Spleen (tissue), 11 donors: ENCODE data around the gene CALCOCO1. TPM values are rescaled to one million over a fixed set of nuclear protein-coding genes. Genes with fewer than 3 reads are reported as not detected.

Experiments
- DNase-seq: peaks from one replicate; pipeline ENCODE4 v3.0.0-alpha.2; 2020
- H3K27ac ChIP-seq, 8 donors: fragments of 200-600 bp; sonication (generic) in 7 of 8; 1 replicate in 4 of 8; 2 replicates in 4 of 8; pipeline versions ENCODE4 v1.5.0 to v1.8.0; 2016 to 2021; ENCODE audit warnings: inconsistent platforms in 4 of 8, mild to moderate bottlenecking in 4 of 8, moderate library complexity in 1 of 8
- H3K27me3 ChIP-seq, 7 donors: fragments of 200-600 bp; sonication (generic) in 6 of 7; replicated peaks in 1 of 7; 1 replicate in 4 of 7; 2 replicates in 3 of 7; pipeline versions ENCODE4 v1.5.0 to v1.8.0; 2016 to 2021; ENCODE audit warnings: inconsistent platforms in 3 of 7, mild to moderate bottlenecking in 1 of 7
- H3K36me3 ChIP-seq, 6 donors: fragments of 200-600 bp; sonication (generic) in 5 of 6; 1 replicate in 4 of 6; 2 replicates in 2 of 6; pipeline versions ENCODE4 v1.5.0 to v1.8.0; 2016 to 2021; ENCODE audit warnings: inconsistent platforms in 2 of 6
- H3K4me1 ChIP-seq, 6 donors: fragments of 200-600 bp; sonication (generic) in 5 of 6; 1 replicate in 3 of 6; 2 replicates in 3 of 6; pipeline versions ENCODE4 v1.5.0 to v1.8.0; 2016 to 2021; ENCODE audit warnings: inconsistent platforms in 3 of 6
- H3K4me3 ChIP-seq, 8 donors: fragments of 200-600 bp; sonication (generic) in 7 of 8; 1 replicate in 4 of 8; 2 replicates in 4 of 8; pipeline versions ENCODE4 v1.5.0 to v1.8.0; 2016 to 2021; ENCODE audit warnings: inconsistent platforms in 4 of 8, mild to moderate bottlenecking in 4 of 8, moderate library complexity in 2 of 8
- H3K9me3 ChIP-seq, 8 donors: fragments of 200-600 bp; sonication (generic) in 7 of 8; 1 replicate in 4 of 8; 2 replicates in 4 of 8; pipeline versions ENCODE4 v1.5.0 to v1.8.0; 2016 to 2021; ENCODE audit warnings: inconsistent platforms in 4 of 8
- POLR2A ChIP-seq, 3 donors: fragments of 450-650 bp; IDR thresholded peaks; one replicate each; pipeline ENCODE4 v1.5.1; 2017; ENCODE audit warnings: antibody characterized with exemption in 3 of 3, mild to moderate bottlenecking in 1 of 3
- POLR2AphosphoS5 ChIP-seq, 3 donors: sonication (generic); formaldehyde crosslinking; IDR thresholded peaks; one replicate each; pipeline ENCODE4 v1.5.1; 2017; ENCODE audit warnings: antibody characterized with exemption in 3 of 3
- WGBS, 5 donors: extraction: QIAGEN DNeasy Blood & Tissue Kit in 3 of 5; methylation state at CpG; one replicate each; pipeline versions ENCODE4 v1.1.5 to v1.1.7; 2013 to 2018; 5-methylcytosine and 5-hydroxymethylcytosine counted together
- intact Hi-C: fragments of 100-400 bp; cut with DNase I; formaldehyde crosslinking; loops from one replicate; pipeline ENCODE4 v1.15.0; 2023; ENCODE audit warnings: low total_unique reads
- polyA plus RNA-seq, 3 donors: library from polyadenylated mRNA; stranded (reverse); fragments of 200-250 nt; gene quantifications; one replicate each; pipeline ENCODE4 v1.2.1, GENCODE V29; 2013
- total RNA-seq, 7 donors: library from RNA; depleted of rRNA in 3 of 7; stranded (reverse); fragments of >200 nt in 3 of 7; fragmentation: NEBNext Ultra II Directional in 4 of 7; extraction: Animal tissue kit (Norgen Biotek cat#: 25700) in 4 of 7; gene quantifications; one replicate each; pipeline versions ENCODE4 v1.1.0 to v1.2.1, GENCODE V29; 2016 to 2021
- TF ChIP-seq, protein P1 (sequence below), 11 experiments: fragments of 200-600 bp in 7 of 11; fragments of 450-650 bp in 4 of 11; sonication (generic) in 4 of 11; IDR thresholded peaks in 8 of 11; conservative IDR thresholded peaks in 3 of 11; 1 replicate in 7 of 11; 2 replicates in 4 of 11; pipeline versions ENCODE4 v1.4.0 to v1.8.0; 2016 to 2021; ENCODE audit warnings: antibody characterized with exemption in 11 of 11, inconsistent platforms in 4 of 11, mild to moderate bottlenecking in 1 of 11
- donor health status: healthy with polysubstance abuse.
- donor health status: DM: no; HTN: no; CAD: no; lungs with moderate emphysema.
- donor health status: DM: no; HTN: no; CAD: no.
- donor health status: Bipolar disorder and iron deficiency.
- donor health status: healthy.
- donor health status: DM: no; HTN: no; CAD: no.
- donor health status: DM: yes; HTN: yes; CAD: no.

The CALCOCO1 gene
- total and polyA plus RNA-seq, 10 donors: 31.0 to 186 (median 120) TPM

DNA sequence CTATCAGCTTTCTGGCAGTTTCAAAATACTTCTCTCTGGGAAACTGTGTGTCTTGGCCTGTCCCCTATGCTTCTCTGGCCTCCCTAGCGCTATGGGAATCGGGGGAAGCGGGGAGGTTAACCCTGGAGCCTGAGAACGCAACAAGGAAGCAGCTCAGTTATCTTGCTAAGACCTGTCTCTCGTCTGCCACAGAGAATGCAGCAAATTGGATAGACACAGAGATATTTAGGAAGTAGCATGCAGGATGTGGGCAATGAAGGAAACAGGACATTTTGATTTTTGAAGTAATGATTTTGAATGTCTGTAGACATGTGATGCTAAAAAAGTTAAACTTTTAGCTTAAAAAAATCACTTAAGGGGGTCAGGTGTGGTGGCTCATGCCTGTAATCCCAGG, 6.6 kb upstream of the CALCOCO1 start:
- H3K4me1 ChIP-seq: peaks cover 6 to 10% (median 8%) of the 10 kb centered on the region in 6 donors
- no peak overlapping the region for H3K4me3 ChIP-seq
- no peak overlapping the region for H3K27ac ChIP-seq
- intact Hi-C loops: no loop called here
- H3K36me3 ChIP-seq: no peaks in the 10 kb centered on the region
- H3K9me3 ChIP-seq: no peaks in the 10 kb centered on the region
- DNase-seq: no peak
- 14 to 34% (median 27%) methylated on average over 5 of the region's 5 CpGs for WGBS, 5 donors
- peaks cover 0 to 45% (median 20%) of the 10 kb centered on the region in 7 donors for H3K27me3 ChIP-seq
- TF ChIP-seq POLR2AphosphoS5 (IDR thresholded peaks at IDR 0.05): no peak
- TF ChIP-seq, protein P1, sequence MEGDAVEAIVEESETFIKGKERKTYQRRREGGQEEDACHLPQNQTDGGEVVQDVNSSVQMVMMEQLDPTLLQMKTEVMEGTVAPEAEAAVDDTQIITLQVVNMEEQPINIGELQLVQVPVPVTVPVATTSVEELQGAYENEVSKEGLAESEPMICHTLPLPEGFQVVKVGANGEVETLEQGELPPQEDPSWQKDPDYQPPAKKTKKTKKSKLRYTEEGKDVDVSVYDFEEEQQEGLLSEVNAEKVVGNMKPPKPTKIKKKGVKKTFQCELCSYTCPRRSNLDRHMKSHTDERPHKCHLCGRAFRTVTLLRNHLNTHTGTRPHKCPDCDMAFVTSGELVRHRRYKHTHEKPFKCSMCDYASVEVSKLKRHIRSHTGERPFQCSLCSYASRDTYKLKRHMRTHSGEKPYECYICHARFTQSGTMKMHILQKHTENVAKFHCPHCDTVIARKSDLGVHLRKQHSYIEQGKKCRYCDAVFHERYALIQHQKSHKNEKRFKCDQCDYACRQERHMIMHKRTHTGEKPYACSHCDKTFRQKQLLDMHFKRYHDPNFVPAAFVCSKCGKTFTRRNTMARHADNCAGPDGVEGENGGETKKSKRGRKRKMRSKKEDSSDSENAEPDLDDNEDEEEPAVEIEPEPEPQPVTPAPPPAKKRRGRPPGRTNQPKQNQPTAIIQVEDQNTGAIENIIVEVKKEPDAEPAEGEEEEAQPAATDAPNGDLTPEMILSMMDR (IDR thresholded peaks at IDR 0.05 in 8 of 11, conservative IDR thresholded peaks at IDR 0.05 in 3 of 11): no peak
- no peak for TF ChIP-seq POLR2A (IDR thresholded peaks at IDR 0.05)

DNA sequence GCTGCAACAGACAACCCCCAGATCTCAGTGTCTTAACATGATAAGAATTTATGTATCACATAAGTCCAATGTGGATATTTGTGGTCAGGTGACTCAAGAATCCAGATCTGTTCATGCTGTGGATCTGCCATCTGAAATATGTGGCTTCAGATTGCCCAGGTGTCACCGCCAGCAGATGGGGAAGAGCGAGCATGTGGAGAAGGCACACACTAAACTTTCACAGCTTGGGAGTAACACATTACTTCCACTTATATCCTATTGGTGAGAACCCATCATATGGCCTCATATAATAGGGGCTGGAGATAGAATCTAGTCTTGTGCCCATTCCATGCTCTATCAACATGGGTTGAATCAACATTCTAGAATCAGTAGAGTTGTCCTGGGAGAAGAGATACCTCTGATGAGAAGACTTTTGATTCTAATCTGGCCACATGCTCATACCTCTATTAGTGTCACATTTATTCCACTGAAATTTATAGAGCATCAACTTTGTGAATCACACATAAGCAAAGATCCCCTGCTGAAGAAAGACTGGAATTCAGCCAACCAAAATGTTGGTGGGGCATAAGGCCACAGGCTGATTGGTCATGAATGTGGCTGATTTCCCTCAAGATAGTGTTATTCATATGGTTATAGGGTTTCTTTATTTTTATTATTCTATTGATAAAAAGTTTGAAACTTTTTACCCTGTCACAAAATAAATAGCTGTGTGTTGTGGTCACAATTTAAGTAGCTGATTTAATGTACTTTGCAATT, 6.0 kb upstream of the CALCOCO1 start:
- no peak overlapping the region for H3K4me3 ChIP-seq
- DNase-seq: no peak
- H3K4me1 ChIP-seq: peaks cover under 1 to 5% (median 2%) of the 10 kb centered on the region in 6 donors
- no peak overlapping the region for H3K27ac ChIP-seq
- TF ChIP-seq, protein P1 (IDR thresholded peaks at IDR 0.05 in 8 of 11, conservative IDR thresholded peaks at IDR 0.05 in 3 of 11): no peak
- TF ChIP-seq POLR2A (IDR thresholded peaks at IDR 0.05) (no peak), POLR2AphosphoS5 (IDR thresholded peaks at IDR 0.05) (no peak)
- intact Hi-C loops: no loop called here
- no peaks in the 10 kb centered on the region for H3K9me3 ChIP-seq
- WGBS, 5 donors: 88 to 97% (median 91%) methylated on average over 2 of the region's 2 CpGs
- no peaks in the 10 kb centered on the region for H3K36me3 ChIP-seq
- H3K27me3 ChIP-seq: peaks cover 0 to 40% (median 14%) of the 10 kb centered on the region in 7 donors

DNA sequence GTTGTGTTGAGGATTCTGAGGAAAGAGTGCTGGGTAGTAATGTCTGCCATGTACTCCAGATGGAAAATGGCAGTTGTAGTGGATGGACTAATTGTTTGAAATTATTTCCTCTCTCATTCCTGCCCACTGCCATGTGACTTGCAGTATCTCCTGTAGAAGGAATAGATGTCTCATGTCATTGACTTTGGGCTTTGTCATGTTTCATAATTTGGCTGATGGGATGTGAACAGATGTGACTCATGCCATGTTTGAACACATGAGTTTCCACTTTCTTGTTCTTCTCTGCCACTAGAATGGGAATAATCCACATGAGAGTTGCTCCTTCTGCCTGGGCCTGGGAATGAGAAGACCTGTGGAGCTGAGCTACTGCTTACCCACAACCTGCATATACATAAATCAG, 2.4 kb upstream of the CALCOCO1 start:
- DNase-seq: no peak
- Histone ChIP-seq H3K27ac (no peak overlapping the region), H3K9me3 (no peaks in the 10 kb centered on the region), H3K36me3 (peaks cover 0 to 8% (median 4%) of the 10 kb centered on the region in 6 donors), H3K27me3 (peaks cover 0 to 9% (median 0%) of the 10 kb centered on the region in 7 donors), H3K4me3 (no peak overlapping the region), H3K4me1 (peaks cover 0 to 31% (median 23%) of the 10 kb centered on the region in 6 donors)
- TF ChIP-seq POLR2A (IDR thresholded peaks at IDR 0.05) (no peak), POLR2AphosphoS5 (IDR thresholded peaks at IDR 0.05) (no peak)
- TF ChIP-seq, protein P1 (IDR thresholded peaks at IDR 0.05 in 8 of 11, conservative IDR thresholded peaks at IDR 0.05 in 3 of 11): no peak
- intact Hi-C loops: no loop called here

DNA sequence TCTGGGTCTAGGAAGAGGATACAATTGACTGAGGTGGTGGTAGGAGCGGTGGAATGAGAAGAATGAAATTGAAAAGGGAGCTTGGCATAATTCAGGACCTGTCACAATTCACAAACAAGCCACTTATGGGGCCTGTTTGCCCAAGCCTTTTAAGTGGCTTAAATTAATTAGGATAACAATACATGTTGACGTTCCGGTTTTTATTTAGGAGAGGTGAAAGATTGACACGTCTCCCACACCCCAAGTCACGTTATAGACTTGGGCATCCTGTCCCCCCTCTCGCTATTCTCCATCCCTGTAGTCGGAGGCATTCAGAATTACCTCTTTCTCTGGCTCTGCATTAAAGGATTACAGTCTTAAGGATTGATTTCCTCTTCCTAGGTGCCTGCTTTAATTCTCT, 954 bp upstream of the CALCOCO1 start:
- H3K27ac ChIP-seq: peak overlapping the region; percentile 55 to 89 (median 82)
- H3K27me3 ChIP-seq: no peaks in the 10 kb centered on the region
- intact Hi-C loops: no loop called here
- peaks cover 0 to 31% (median 23%) of the 10 kb centered on the region in 6 donors for H3K4me1 ChIP-seq
- H3K36me3 ChIP-seq: peaks cover 0 to 23% (median 19%) of the 10 kb centered on the region in 6 donors
- no peaks in the 10 kb centered on the region for H3K9me3 ChIP-seq
- peak overlapping the region in 4 of 8 donors; percentile 81 to 89 (median 82) for H3K4me3 ChIP-seq
- 80 to 89% (median 81%) methylated on average over 7 of the region's 7 CpGs for WGBS, 5 donors
- no peak for DNase-seq
- TF ChIP-seq POLR2AphosphoS5 (IDR thresholded peaks at IDR 0.05) (no peak), POLR2A (IDR thresholded peaks at IDR 0.05) (no peak)
- TF ChIP-seq, protein P1 (IDR thresholded peaks at IDR 0.05 in 8 of 11, conservative IDR thresholded peaks at IDR 0.05 in 3 of 11): no peak
